DOHH2 (cell line): Measurements from ENCODE around the gene CARF.

ENCODE experiments used
- H3F3A ChIP-seq: fragments of 200-600 bp; sonication (generic), shearing (Covaris generic); 2 replicates; pipeline ENCODE4 v1.6.0; 2016; ENCODE audit warnings: antibody characterized with exemption, mild to moderate bottlenecking; ENCODE audit not compliant: control insufficient read depth, insufficient read depth
- H3K27ac ChIP-seq: fragments of 200-600 bp; sonication (generic); 2 replicates; pipeline ENCODE4 v1.5.1; 2014; ENCODE audit warnings: low read depth, mild to moderate bottlenecking, low read length, moderate library complexity
- H3K27me3 ChIP-seq: fragments of 200-600 bp; sonication (generic); 2 replicates; pipeline ENCODE4 v1.6.1; 2014; ENCODE audit warnings: mild to moderate bottlenecking, low read length, mixed read lengths; ENCODE audit not compliant: control insufficient read depth
- H3K36me3 ChIP-seq: fragments of 200-600 bp; sonication (generic); 2 replicates; pipeline ENCODE4 v1.6.1; 2014; ENCODE audit warnings: mild to moderate bottlenecking, low read length, moderate library complexity, mixed read lengths; ENCODE audit not compliant: control insufficient read depth
- H3K4me1 ChIP-seq: fragments of 200-600 bp; sonication (generic); 2 replicates; pipeline ENCODE4 v1.6.1; 2014; ENCODE audit warnings: mild to moderate bottlenecking, low read length, mixed read lengths; ENCODE audit not compliant: control insufficient read depth
- H3K4me2 ChIP-seq: fragments of 200-600 bp; sonication (generic); 2 replicates; pipeline ENCODE4 v1.6.0; 2014; ENCODE audit warnings: mild to moderate bottlenecking, low read length, moderate library complexity
- H3K4me3 ChIP-seq: fragments of 200-600 bp; sonication (generic); 2 replicates; pipeline ENCODE4 v1.5.1; 2014; ENCODE audit warnings: mild to moderate bottlenecking, low read length, mixed read lengths
- H3K79me2 ChIP-seq: fragments of 200-600 bp; sonication (generic); 2 replicates; pipeline ENCODE4 v1.6.1; 2014; ENCODE audit warnings: mild to moderate bottlenecking, low read length, mixed read lengths; ENCODE audit not compliant: control insufficient read depth
- H3K9me2 ChIP-seq: fragments of 200-600 bp; sonication (generic); replicated peaks from 2 replicates; pipeline ENCODE4 v1.6.1; 2014; ENCODE audit warnings: mild to moderate bottlenecking, low read length, mixed read lengths; ENCODE audit not compliant: control insufficient read depth
- H3K9me3 ChIP-seq: fragments of 200-600 bp; sonication (generic); 2 replicates; pipeline ENCODE4 v1.6.1; 2014; ENCODE audit warnings: antibody characterized with exemption, low read length, mixed read lengths; ENCODE audit not compliant: control insufficient read depth, insufficient read depth
- H4K20me1 ChIP-seq: fragments of 200-600 bp; sonication (generic); 2 replicates; pipeline ENCODE4 v1.6.0; 2014; ENCODE audit warnings: low read depth, mild to moderate bottlenecking, antibody characterized with exemption, low read length, moderate library complexity; ENCODE audit not compliant: control insufficient read depth, insufficient read depth
- CTCF ChIP-seq: fragments of 200-600 bp; sonication (generic); IDR thresholded peaks from one replicate; pipeline ENCODE4 v1.5.1; 2014; ENCODE audit warnings: antibody characterized with exemption, mild to moderate bottlenecking, low read depth, low read length; ENCODE audit not compliant: poor library complexity, severe bottlenecking
- EZH2phosphoT487 ChIP-seq: fragments of 200-600 bp; sonication (generic); IDR thresholded peaks from 2 replicates; pipeline ENCODE4 v1.6.1; 2017; ENCODE audit warnings: borderline replicate concordance, mild to moderate bottlenecking, antibody characterized with exemption, low read length, moderate library complexity, mixed read lengths

The CARF gene

GRCh38 chr2:203025592-203025991, 113.5 kb downstream of the CARF start:
- no peak overlapping the region for H3K4me3 ChIP-seq
- no peak overlapping the region for H3K4me2 ChIP-seq
- no peak overlapping the region for H3K27ac ChIP-seq
- no peaks in the 10 kb centered on the region for H3K9me3 ChIP-seq
- H3K79me2 ChIP-seq: no peaks in the 10 kb centered on the region
- no peaks in the 10 kb centered on the region for H3K9me2 ChIP-seq
- TF ChIP-seq EZH2phosphoT487 (no peak), CTCF (no peak)
- H3K36me3 ChIP-seq: no peaks in the 10 kb centered on the region
- H3F3A ChIP-seq: 0 out of 2 replicates have a peak, but pooled peaks cover 3% of the 10 kb centered on the region
- H3K4me1 ChIP-seq: peaks cover 16% of the 10 kb centered on the region
- H4K20me1 ChIP-seq: no peaks in the 10 kb centered on the region
- H3K27me3 ChIP-seq: no peaks in the 10 kb centered on the region

DNA sequence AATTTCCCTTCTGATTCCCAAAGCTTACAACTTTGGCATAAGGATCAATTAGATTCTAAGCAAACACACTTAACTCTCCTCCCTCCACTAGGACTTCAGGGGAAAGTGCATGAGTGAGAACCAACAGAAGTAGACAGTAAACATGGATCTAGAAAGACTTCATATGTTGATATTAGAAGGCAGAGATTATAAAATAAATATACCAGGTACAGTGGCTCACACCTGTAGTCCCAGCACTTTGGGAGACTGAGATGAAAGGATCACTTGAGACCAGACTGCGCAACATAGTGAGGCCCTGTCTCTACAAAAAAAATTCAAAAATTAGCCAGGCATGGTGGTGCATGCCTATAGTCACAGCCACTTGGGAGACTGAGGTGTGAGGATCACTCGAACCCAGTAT, 118.5 kb downstream of the CARF start:
- TF ChIP-seq CTCF (no peak), EZH2phosphoT487 (no peak)
- H3K4me2 ChIP-seq: no peak overlapping the region
- H3K4me3 ChIP-seq: no peak overlapping the region
- no peaks in the 10 kb centered on the region for H3K36me3 ChIP-seq
- no peaks in the 10 kb centered on the region for H3F3A ChIP-seq
- H3K27me3 ChIP-seq: no peaks in the 10 kb centered on the region
- H3K4me1 ChIP-seq: no peaks in the 10 kb centered on the region
- H3K27ac ChIP-seq: no peak overlapping the region
- H3K79me2 ChIP-seq: no peaks in the 10 kb centered on the region
- no peaks in the 10 kb centered on the region for H3K9me2 ChIP-seq
- H4K20me1 ChIP-seq: no peaks in the 10 kb centered on the region
- no peaks in the 10 kb centered on the region for H3K9me3 ChIP-seq

DNA sequence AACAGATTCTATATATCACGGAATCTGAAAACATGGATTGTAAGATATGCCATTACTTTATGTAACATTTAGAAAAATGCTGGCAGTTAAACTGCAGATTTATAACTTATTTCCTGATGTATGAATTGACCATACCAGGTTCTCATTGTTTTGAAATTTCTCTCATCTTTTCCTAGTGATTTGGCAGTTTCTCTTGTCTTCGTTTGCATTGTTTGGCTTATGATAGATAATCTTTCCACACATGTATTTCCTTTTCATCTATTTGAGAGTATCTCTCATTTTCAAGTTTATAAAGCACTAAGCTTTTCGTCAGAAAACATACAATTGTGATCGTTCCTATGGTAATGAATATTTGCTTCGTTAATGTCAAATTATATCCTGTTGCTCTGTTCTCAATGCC, 118.9 kb downstream of the CARF start:
- Histone ChIP-seq H4K20me1 (no peaks in the 10 kb centered on the region), H3K36me3 (no peaks in the 10 kb centered on the region), H3K4me2 (no peak overlapping the region), H3K79me2 (no peaks in the 10 kb centered on the region), H3K27me3 (no peaks in the 10 kb centered on the region), H3K4me1 (no peaks in the 10 kb centered on the region), H3K27ac (no peak overlapping the region), H3K4me3 (no peak overlapping the region), H3F3A (no peaks in the 10 kb centered on the region), H3K9me3 (no peaks in the 10 kb centered on the region), H3K9me2 (no peaks in the 10 kb centered on the region)
- TF ChIP-seq CTCF (no peak), EZH2phosphoT487 (no peak)

GRCh38 chr2:203033395-203033794, 121.3 kb downstream of the CARF start:
- H3K4me2 ChIP-seq: no peak overlapping the region
- no peaks in the 10 kb centered on the region for H3F3A ChIP-seq
- H3K36me3 ChIP-seq: no peaks in the 10 kb centered on the region
- no peak for TF ChIP-seq CTCF
- no peak for TF ChIP-seq EZH2phosphoT487
- no peak overlapping the region for H3K4me3 ChIP-seq
- H3K9me2 ChIP-seq: no peaks in the 10 kb centered on the region
- H3K27me3 ChIP-seq: no peaks in the 10 kb centered on the region
- no peaks in the 10 kb centered on the region for H3K4me1 ChIP-seq
- no peaks in the 10 kb centered on the region for H3K9me3 ChIP-seq
- H4K20me1 ChIP-seq: no peaks in the 10 kb centered on the region
- no peaks in the 10 kb centered on the region for H3K79me2 ChIP-seq
- H3K27ac ChIP-seq: no peak overlapping the region
